ENCODE data around the gene SYCN.

SYCN gene

DNA sequence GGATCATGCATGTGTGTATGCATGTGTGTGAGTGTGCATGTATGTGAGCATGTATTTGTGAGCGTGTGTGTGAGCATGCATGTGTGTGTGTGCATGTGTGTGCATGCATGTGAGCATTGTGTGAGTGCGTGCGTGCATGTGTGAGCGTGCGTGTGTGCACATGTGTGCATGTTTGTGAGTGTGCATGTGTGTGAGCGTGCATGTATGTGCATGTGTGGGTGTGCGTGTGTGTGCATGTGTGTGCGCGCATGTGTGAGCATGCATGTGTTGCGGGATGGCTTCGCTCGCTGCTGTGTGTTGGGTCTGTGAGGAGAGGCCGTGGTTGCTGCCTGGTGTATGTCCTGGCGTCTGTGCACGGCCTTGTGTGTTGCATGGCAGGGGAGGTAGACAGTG, 46.1 kb downstream of the SYCN start:
- DNase-seq (ENCODE audit: low spot score), result no peak
- H3K27ac ChIP-seq, result no peak overlapping the region
- TF ChIP-seq, protein P1, sequence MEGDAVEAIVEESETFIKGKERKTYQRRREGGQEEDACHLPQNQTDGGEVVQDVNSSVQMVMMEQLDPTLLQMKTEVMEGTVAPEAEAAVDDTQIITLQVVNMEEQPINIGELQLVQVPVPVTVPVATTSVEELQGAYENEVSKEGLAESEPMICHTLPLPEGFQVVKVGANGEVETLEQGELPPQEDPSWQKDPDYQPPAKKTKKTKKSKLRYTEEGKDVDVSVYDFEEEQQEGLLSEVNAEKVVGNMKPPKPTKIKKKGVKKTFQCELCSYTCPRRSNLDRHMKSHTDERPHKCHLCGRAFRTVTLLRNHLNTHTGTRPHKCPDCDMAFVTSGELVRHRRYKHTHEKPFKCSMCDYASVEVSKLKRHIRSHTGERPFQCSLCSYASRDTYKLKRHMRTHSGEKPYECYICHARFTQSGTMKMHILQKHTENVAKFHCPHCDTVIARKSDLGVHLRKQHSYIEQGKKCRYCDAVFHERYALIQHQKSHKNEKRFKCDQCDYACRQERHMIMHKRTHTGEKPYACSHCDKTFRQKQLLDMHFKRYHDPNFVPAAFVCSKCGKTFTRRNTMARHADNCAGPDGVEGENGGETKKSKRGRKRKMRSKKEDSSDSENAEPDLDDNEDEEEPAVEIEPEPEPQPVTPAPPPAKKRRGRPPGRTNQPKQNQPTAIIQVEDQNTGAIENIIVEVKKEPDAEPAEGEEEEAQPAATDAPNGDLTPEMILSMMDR (IDR thresholded peaks at IDR 0.05), result no peak
- peak overlapping the region; percentile 1 for H3K4me3 ChIP-seq

DNA sequence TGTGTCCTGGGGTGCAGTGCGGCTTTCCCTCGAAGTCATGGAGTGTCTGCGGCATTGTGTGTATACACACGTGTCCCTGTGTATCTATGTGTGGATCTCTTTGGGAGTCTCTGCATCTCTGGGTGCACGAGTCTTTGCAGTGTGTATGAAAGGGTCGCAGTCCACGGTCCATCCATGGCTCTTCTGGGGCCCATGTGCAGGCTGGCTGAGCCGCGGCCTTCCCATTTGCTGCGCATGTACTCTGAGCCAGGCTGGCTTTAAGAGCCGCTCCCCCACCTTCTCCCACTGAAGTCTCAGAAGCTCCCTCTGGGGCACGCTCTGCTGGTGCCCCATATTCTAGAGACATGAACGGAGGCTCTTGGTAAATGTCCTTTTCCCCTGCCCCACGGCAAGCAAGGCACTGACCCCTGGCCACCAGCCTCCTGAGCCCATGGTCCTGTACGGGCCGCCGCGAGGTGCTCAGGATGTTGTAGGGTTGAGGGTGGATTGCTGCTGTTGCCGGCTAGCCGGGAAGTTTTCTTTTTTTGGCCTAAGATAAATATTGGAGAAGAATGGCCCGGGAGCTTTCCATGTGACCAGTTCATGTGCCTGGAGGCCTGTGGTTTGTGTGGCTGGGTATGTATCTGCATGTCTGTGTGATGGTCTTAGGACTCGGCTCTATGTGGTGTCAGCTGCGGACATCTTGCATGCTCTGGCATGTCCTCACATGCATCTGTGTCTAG, 46.6 kb downstream of the SYCN start:
- no peak for DNase-seq (ENCODE audit: low spot score)
- H3K27ac ChIP-seq, result no peak overlapping the region
- H3K4me3 ChIP-seq, result peak overlapping the region; percentile 1
- TF ChIP-seq, protein P1 (IDR thresholded peaks at IDR 0.05), result no peak

DNA sequence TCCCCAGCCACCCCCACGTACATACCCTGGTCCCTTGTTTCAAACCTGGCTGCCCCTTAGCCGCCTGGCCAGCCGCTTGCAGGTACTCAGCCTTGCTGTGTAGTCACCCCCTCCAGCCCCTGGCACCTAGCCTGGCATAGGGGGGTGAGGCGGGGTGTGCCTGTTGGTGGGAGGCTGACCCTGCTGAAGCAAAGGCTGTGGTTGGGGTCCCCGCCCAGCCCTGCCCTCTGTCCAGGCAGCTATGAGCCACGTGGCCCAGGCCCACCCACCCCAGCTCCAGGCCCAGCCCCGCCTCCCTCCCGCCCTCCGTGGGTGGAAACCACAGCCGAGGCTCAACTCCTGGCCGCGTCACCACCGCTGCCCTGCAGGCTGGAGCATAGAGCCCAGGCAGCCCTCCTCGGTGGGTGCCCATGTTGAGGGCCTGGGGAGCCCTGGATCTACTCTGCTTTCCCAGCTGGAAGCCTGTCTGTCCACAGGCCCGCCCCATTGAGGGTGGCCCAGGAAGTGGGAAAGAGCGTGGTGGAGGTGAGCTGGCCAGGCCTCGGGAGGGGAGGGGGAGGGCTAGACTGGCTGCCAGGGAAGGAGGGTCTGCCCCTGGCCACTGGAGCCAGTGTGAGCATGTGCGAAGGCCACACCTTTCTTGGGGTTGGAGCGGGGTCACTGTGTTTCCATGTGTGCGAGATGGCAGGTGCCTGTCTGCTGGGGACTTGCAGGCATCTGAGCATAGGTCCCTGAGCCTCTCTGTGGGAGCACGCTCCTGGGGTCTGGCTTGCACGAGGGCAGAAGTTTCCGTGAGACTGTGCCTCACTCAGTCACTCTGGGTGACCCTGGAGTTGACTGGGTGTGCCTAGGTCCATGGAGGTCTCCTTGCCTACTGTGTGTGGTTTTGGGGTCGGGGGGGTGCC, 47.5 kb downstream of the SYCN start:
- Histone ChIP-seq H3K27ac (no peak overlapping the region), H3K4me3 (peak overlapping the region; percentile 29)
- TF ChIP-seq, protein P1 (IDR thresholded peaks at IDR 0.05), result no peak
- no peak for DNase-seq (ENCODE audit: low spot score)

DNA sequence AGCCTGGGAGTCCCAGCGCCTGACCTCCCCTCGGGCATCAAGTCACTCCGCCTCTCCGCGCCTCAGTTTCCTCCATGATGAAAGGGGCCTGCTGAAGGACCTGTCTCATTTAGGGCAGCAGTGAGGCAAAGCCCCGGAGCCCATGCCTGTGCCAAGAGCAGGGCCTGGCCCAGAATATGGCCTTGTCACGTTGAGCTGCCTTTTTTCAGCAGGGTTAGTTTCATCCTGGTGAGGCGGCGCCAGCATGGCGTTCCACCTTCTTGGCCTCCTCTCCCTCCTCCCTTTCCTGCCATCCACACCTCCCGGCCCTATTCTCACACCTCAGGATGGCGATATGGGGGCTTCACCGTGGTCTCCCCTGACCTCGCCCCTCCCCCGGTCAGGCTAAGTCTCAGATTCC, 48.3 kb downstream of the SYCN start:
- DNase-seq (ENCODE audit: low spot score), result no peak
- no peak overlapping the region for H3K4me3 ChIP-seq
- H3K27ac ChIP-seq, result no peak overlapping the region
- TF ChIP-seq, protein P1 (IDR thresholded peaks at IDR 0.05), result no peak

DNA sequence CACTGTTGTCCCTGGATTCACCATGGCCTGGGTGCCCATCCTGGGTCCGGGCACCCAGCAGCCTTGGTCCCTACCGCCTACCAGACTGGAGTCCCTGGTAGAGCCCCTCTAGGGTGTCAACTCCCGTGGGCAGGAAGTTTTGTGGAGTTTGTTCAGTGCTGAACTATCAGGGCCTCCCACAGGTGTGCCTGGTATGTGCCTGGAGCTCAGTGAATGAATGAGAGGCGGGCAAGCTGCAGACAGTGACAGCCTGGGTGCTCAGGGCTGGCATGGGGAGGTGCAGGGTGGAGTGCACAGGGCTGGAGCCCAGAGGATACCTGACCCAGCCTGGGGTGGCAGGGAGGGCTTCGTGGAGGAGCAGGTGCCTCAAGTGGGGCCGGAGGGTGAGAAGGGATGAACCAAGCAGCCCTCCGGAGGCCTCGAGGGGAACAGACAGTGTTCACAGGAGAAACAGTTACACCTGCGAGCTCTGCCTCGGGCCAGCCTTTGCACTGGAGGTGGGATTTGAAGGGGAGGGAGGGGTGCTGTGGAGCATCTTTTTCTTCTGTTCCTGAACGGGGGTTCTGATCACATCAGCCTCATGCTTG, 48.9 kb downstream of the SYCN start:
- Histone ChIP-seq H3K27ac (no peak overlapping the region), H3K4me3 (no peak overlapping the region)
- TF ChIP-seq, protein P1 (IDR thresholded peaks at IDR 0.05), result no peak
- DNase-seq (ENCODE audit: low spot score), result no peak

DNA sequence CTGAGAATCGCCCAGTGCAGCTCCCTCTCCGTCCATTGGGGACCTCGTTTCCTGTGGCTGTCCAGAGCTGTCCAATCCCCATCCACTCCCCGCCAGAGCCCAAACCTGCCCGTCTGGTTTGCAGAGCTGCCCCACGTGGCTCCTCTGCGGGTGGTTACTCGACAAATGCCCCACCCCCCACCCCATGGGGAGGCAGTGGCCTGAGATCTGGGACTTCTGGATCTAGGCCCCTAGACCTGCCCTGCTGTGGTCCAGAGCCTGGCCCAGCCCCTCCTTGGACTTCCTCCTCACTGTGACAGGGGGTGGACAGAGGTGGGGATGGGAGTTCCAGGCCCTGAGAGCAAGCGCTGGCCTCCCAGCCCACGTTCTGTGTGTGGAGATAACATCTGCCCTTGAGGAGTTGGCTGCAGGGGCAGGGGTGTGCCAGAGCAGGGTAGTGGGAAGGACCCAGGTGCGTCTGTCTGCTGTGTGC, 49.4 kb downstream of the SYCN start:
- no peak overlapping the region for H3K27ac ChIP-seq
- no peak overlapping the region for H3K4me3 ChIP-seq
- TF ChIP-seq, protein P1 (IDR thresholded peaks at IDR 0.05), result no peak
- DNase-seq (ENCODE audit: low spot score), result no peak

Data from coronary artery (tissue), 2 donors.